ENCODE measurements around the gene EIF2S2. TPM values are rescaled to one million over a fixed set of nuclear protein-coding genes. Genes with fewer than 3 reads are reported as not detected.

Gene EIF2S2
- total and polyA plus RNA-seq, 2 donors (not counting 1 experiment from before 2014, with no cell fraction given) = 11.3 to 26.4 TPM

DNA sequence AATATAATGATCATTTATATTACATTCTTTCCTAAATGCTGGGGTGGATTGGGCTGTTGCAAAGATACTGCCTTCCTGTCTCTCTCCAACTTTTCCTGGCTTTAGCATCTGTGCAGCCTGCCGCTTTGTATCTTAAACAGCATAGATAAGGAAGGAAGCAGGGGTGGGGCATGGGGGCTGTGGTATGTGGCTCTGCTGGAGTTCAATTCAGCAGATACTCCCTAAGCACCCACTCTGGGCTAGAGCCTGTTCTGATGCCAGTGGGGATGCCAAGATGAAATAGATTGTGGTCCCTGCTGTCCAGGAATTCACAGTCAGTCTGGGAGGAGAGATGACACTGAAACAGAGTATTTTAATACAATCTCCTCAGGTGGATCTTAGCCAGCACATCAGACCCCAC lies 56.8 kb downstream of the EIF2S2 start:
- Mint-ChIP-seq H3K27ac (no peak overlapping the region), H3K4me3 (no peak overlapping the region), H3K27me3 (no peaks in the 10 kb centered on the region), H3K9me3 (ENCODE audit: insufficient read depth) (no peaks in the 10 kb centered on the region), H3K4me1 (peaks cover 74% of the 10 kb centered on the region)
- ChIA-PET CTCF (interaction anchor here (0.8 kb wide), 1 partner anchor 13 kb away, joined by 7 read pairs; no protein-coding TSS in a partner anchor), POLR2A (no interaction called here)
- DNase-seq (no peak), ATAC-seq (ENCODE audit: low read depth) (no peak)
- Histone ChIP-seq H3K36me3 (replicated peaks in 1 of 2; ENCODE audit: control extremely low read depth in 1 of 2, control insufficient read depth in 1 of 2, extremely low read depth in 1 of 2, insufficient read depth in 2 of 2, low read length in 1 of 2) (peaks cover 0 to 9% of the 10 kb centered on the region in 2 experiments), H4K20me1 (ENCODE audit: control insufficient read depth, insufficient read depth, low read length, poor library complexity, severe bottlenecking) (peaks cover 88% of the 10 kb centered on the region), H3K4me1 (ENCODE audit: control insufficient read depth in 2 of 2, insufficient read depth in 2 of 2, low read length in 2 of 2) (peaks cover 29 to 35% of the 10 kb centered on the region in 2 donors), H3K27ac (ENCODE audit: low read length in 2 of 2) (peak overlapping the region in 1 of 2 donors; percentile 50), H3K4me2 (replicated peaks; ENCODE audit: low read depth, low read length, poor library complexity, severe bottlenecking) (peak overlapping the region; percentile 14), H3K27me3 (replicated peaks in 1 of 4; ENCODE audit: control extremely low read depth in 1 of 4, control insufficient read depth in 3 of 4, insufficient read depth in 4 of 4, low read length in 3 of 4) (no peaks in the 10 kb centered on the region), H3K9me3 (ENCODE audit: control extremely low read depth in 1 of 3, control insufficient read depth in 2 of 3, insufficient read depth in 1 of 3, low read length in 2 of 3) (no peaks in the 10 kb centered on the region), H3K79me2 (ENCODE audit: control insufficient read depth, insufficient read depth, low read length) (peaks cover 86% of the 10 kb centered on the region), H3K9ac (ENCODE audit: low read length) (no peak overlapping the region), H3K4me3 (ENCODE audit: control extremely low read depth in 1 of 5, extremely low read depth in 1 of 5, insufficient read depth in 1 of 5, low read depth in 2 of 5, low read length in 4 of 5) (no peak overlapping the region), H2AFZ (ENCODE audit: insufficient read depth, low read depth, low read length, poor library complexity, severe bottlenecking) (no peak overlapping the region)
- intact Hi-C loops (cut with micrococcal nuclease) = no loop called here
- WGBS (ENCODE audit: insufficient coverage) = no CpG with 5 or more reads among the region's 1 CpG
- TF ChIP-seq, protein P1, sequence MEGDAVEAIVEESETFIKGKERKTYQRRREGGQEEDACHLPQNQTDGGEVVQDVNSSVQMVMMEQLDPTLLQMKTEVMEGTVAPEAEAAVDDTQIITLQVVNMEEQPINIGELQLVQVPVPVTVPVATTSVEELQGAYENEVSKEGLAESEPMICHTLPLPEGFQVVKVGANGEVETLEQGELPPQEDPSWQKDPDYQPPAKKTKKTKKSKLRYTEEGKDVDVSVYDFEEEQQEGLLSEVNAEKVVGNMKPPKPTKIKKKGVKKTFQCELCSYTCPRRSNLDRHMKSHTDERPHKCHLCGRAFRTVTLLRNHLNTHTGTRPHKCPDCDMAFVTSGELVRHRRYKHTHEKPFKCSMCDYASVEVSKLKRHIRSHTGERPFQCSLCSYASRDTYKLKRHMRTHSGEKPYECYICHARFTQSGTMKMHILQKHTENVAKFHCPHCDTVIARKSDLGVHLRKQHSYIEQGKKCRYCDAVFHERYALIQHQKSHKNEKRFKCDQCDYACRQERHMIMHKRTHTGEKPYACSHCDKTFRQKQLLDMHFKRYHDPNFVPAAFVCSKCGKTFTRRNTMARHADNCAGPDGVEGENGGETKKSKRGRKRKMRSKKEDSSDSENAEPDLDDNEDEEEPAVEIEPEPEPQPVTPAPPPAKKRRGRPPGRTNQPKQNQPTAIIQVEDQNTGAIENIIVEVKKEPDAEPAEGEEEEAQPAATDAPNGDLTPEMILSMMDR (IDR thresholded peaks at IDR 0.05) = no peak
- no peak for TF ChIP-seq EZH2 (IDR thresholded peaks at IDR 0.05; ENCODE audit: borderline replicate concordance, insufficient read depth, low read depth, low read length, poor library complexity, severe bottlenecking)

DNA sequence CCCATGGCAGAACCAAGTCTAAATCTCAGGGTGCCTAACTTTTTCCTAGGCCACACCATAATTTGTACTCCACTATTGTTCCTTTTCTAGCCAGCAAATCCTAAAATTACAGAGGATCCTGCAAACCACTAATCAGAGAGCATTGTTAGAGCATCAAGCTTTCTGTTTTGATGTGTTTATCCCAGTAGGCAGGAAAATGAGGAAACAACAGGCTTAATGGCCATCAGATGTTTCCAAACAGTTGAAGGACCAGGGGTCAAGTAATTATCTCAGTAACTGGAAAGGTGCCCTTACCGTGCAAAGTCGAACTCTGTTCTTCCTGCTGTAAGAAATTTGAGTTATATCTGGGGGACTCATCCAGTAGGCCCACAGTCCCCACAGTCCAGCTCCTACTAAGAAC lies 59.6 kb downstream of the EIF2S2 start:
- Histone ChIP-seq H3K27me3 (replicated peaks in 1 of 4; ENCODE audit: control extremely low read depth in 1 of 4, control insufficient read depth in 3 of 4, insufficient read depth in 4 of 4, low read length in 3 of 4) (no peaks in the 10 kb centered on the region), H3K9ac (ENCODE audit: low read length) (no peak overlapping the region), H3K4me2 (replicated peaks; ENCODE audit: low read depth, low read length, poor library complexity, severe bottlenecking) (no peak overlapping the region), H3K4me3 (ENCODE audit: control extremely low read depth in 1 of 5, extremely low read depth in 1 of 5, insufficient read depth in 1 of 5, low read depth in 2 of 5, low read length in 4 of 5) (no peak overlapping the region), H3K36me3 (replicated peaks in 1 of 2; ENCODE audit: control extremely low read depth in 1 of 2, control insufficient read depth in 1 of 2, extremely low read depth in 1 of 2, insufficient read depth in 2 of 2, low read length in 1 of 2) (peaks cover 4 to 9% of the 10 kb centered on the region in 2 experiments), H3K4me1 (ENCODE audit: control insufficient read depth in 2 of 2, insufficient read depth in 2 of 2, low read length in 2 of 2) (peaks cover 11 to 22% of the 10 kb centered on the region in 2 donors), H3K79me2 (ENCODE audit: control insufficient read depth, insufficient read depth, low read length) (peaks cover 88% of the 10 kb centered on the region), H3K9me3 (ENCODE audit: control extremely low read depth in 1 of 3, control insufficient read depth in 2 of 3, insufficient read depth in 1 of 3, low read length in 2 of 3) (no peaks in the 10 kb centered on the region), H3K27ac (ENCODE audit: low read length in 2 of 2) (no peak overlapping the region), H2AFZ (ENCODE audit: insufficient read depth, low read depth, low read length, poor library complexity, severe bottlenecking) (no peak overlapping the region), H4K20me1 (ENCODE audit: control insufficient read depth, insufficient read depth, low read length, poor library complexity, severe bottlenecking) (peaks cover 89% of the 10 kb centered on the region)
- Mint-ChIP-seq H3K27me3 (no peaks in the 10 kb centered on the region), H3K9me3 (ENCODE audit: insufficient read depth) (no peaks in the 10 kb centered on the region), H3K27ac (no peak overlapping the region), H3K4me1 (peaks cover 68% of the 10 kb centered on the region), H3K4me3 (no peak overlapping the region)
- DNase-seq = no peak
- ATAC-seq (ENCODE audit: low read depth) = no peak
- no CpG with 5 or more reads among the region's 2 CpGs for WGBS (ENCODE audit: insufficient coverage)
- ChIA-PET CTCF (interaction anchor here (1.9 kb wide), 1 partner anchor 138 kb away, joined by 4 read pairs; no protein-coding TSS in a partner anchor), POLR2A (no interaction called here)
- intact Hi-C loops (cut with micrococcal nuclease) = no loop called here
- TF ChIP-seq, protein P1 (IDR thresholded peaks at IDR 0.05) = no peak
- no peak for TF ChIP-seq EZH2 (IDR thresholded peaks at IDR 0.05; ENCODE audit: borderline replicate concordance, insufficient read depth, low read depth, low read length, poor library complexity, severe bottlenecking)
